ENCODE results near the gene TLX2.
A peak's percentile ranks its signal among the peaks of the same experiment; 100 is the strongest.

GRCh38 chr2:74500578-74500946 lies 13.7 kb upstream of the TLX2 start:
- TF ChIP-seq POLR2A (IDR thresholded peaks at IDR 0.05; ENCODE audit: control extremely low read depth in 1 of 2, low read depth in 2 of 2, low read length in 2 of 2) (no peak), SIX5 (IDR thresholded peaks at IDR 0.05; ENCODE audit: low read depth, low read length) (no peak), EGR1 (IDR thresholded peaks at IDR 0.05; ENCODE audit: borderline replicate concordance, low read depth, low read length) (no peak), ASH2L (IDR thresholded peaks at IDR 0.05; ENCODE audit: low read length) (no peak), MAX (IDR thresholded peaks at IDR 0.05) (no peak), RAD21 (IDR thresholded peaks at IDR 0.05 in 1 of 2, conservative IDR thresholded peaks at IDR 0.05 in 1 of 2; ENCODE audit: low read depth in 2 of 2, low read length in 2 of 2) (no peak), POLR2AphosphoS5 (IDR thresholded peaks at IDR 0.05; ENCODE audit: low read depth, low read length) (no peak), TEAD4 (IDR thresholded peaks at IDR 0.05; ENCODE audit: low read depth, low read length) (0 out of 2 replicates have a peak, but pooled peaks have one; percentile 28), CTCF (IDR thresholded peaks at IDR 0.05; ENCODE audit: control extremely low read depth in 1 of 3, insufficient read depth in 1 of 3, low read depth in 1 of 3, low read length in 3 of 3) (no peak)

All from H1 (cell line).